Islet precursor cell (in vitro differentiated cells): ENCODE data around the gene QPCT.

Experiments used
- DNase-seq: peaks from one replicate; pipeline ENCODE4 v3.0.0-alpha.2; 2018

Gene QPCT

GRCh38 chr2:37325625-37326071, 18.8 kb upstream of the QPCT start:
- DNase-seq = no peak

GRCh38 chr2:37326285-37326684, 18.1 kb upstream of the QPCT start:
- no peak for DNase-seq

- DNase-seq = no peak
These were observed 17.4 kb upstream of the QPCT start for GRCh38 chr2:37326866-37327634.

GRCh38 chr2:37330681-37331080, 13.7 kb upstream of the QPCT start:
- no peak for DNase-seq

GRCh38 chr2:37332560-37332959, 11.9 kb upstream of the QPCT start:
- no peak for DNase-seq

- DNase-seq = no peak
These were observed 11.2 kb upstream of the QPCT start for GRCh38 chr2:37333256-37333655.

GRCh38 chr2:37335604-37336003, 8.8 kb upstream of the QPCT start:
- DNase-seq = no peak

- peak; percentile 62 for DNase-seq
These were observed 6.7 kb upstream of the QPCT start for GRCh38 chr2:37337620-37338280.

GRCh38 chr2:37338933-37339332, 5.5 kb upstream of the QPCT start:
- no peak for DNase-seq

GRCh38 chr2:37340637-37341036, 3.8 kb upstream of the QPCT start:
- DNase-seq = no peak

- no peak for DNase-seq
These were observed 1.7 kb upstream of the QPCT start for GRCh38 chr2:37342591-37343220.

- peak; percentile 74 for DNase-seq
These were observed 644 bp upstream of the QPCT start for GRCh38 chr2:37343537-37344434.

- no peak for DNase-seq
These were observed 3.7 kb downstream of the QPCT start for GRCh38 chr2:37348155-37348554.

- DNase-seq = peak; percentile 67
These were observed 4.9 kb downstream of the QPCT start for GRCh38 chr2:37349231-37349860.

- DNase-seq = no peak
These were observed 5.6 kb downstream of the QPCT start for GRCh38 chr2:37350034-37350433.

- DNase-seq = no peak
These were observed 10.1 kb downstream of the QPCT start for GRCh38 chr2:37354531-37354930.

- DNase-seq = no peak
These were observed 11.3 kb downstream of the QPCT start for GRCh38 chr2:37355735-37356134.

- no peak for DNase-seq
These were observed 11.9 kb downstream of the QPCT start for GRCh38 chr2:37356299-37356698.

GRCh38 chr2:37357069-37357468, 12.6 kb downstream of the QPCT start:
- no peak for DNase-seq

- no peak for DNase-seq
These were observed 13.1 kb downstream of the QPCT start for GRCh38 chr2:37357530-37357929.

GRCh38 chr2:37358466-37358865, 14.0 kb downstream of the QPCT start:
- DNase-seq = no peak

GRCh38 chr2:37361216-37361815, 16.9 kb downstream of the QPCT start:
- DNase-seq = no peak
